GM19452 (cell line): ENCODE data around the gene BCKDHB.

Source experiments
- ATAC-seq: cut with Tn5 transposase; IDR thresholded peaks from one replicate; pipeline ENCODE4 v1.9.1; 2021; ENCODE audit not compliant: unreplicated experiment

The BCKDHB gene

DNA sequence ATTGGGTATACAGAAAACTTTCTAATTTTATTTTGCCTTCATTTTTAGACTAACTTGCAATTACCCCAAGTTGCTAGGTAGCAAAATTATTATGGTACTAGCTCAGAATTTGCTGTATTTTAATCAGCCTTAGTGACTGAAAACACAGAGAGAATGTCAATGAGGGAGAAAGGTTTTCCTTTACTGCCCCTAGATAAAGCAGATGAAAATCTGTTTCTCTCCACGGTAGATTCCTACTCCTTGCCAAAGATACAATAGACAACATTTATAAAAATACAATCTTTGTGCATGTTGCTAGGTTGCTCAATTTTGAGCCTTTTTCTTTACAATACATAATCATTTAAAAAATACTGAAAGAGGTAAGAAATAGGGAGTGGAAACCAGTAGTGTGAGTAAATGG, 222.2 kb downstream of the BCKDHB start:
- no peak for ATAC-seq

DNA sequence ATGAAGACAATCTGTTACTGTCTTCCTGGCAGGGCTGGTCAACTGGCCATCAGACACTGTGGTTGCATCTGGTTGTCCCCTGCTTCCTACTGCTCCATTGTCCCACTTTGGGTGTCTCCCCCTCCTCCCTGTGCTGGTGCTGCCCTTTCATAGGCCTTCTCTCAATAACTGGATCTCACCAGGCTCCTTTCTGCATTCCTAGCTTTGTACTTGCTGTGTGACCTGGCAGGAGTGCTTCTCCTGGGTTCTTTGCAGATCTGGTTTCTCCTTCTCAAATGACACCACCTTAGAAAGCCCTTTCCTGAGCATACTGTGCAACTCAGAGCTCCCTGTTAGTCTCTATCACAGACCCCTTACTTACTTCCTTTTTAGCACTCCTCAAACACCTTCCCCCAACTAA, 223.0 kb downstream of the BCKDHB start:
- no peak for ATAC-seq

DNA sequence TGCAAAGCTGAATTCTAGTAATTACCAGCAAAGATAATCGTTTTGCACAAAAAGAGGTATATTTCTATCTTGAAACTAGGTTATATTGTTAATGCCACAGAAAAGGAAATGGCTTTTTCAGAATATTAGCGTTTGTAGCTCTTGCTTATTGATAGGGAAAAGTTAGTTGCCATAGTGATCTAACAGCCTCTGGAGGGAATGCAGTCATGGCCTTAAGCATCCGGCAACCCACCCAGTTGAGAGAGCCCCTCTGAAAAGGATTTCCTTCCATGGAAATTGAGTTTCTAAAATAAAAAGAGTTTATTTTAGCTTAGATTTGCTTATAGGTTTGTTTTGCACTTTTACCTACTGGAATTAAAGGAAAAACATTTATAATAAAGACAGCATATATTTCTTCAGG, 224.5 kb downstream of the BCKDHB start:
- ATAC-seq = no peak

DNA sequence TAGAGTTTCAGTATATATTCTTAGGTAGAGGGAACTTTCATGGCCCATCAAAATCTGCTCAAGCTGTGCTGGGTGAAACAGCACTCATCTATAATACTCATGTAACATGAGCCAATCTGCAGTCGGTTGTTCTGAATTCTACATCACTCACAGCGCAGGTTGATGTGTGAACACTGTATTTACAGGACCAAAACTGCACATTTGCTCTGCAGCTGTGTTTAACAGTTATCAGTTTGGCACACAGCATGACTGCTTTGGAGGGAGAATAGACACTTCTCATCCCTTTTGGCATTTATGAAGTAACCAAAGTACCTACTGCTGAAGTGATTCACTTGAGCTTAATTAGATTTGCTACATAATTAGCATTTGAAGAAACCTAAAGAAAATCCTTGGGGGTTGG, 225.1 kb downstream of the BCKDHB start:
- no peak for ATAC-seq

DNA sequence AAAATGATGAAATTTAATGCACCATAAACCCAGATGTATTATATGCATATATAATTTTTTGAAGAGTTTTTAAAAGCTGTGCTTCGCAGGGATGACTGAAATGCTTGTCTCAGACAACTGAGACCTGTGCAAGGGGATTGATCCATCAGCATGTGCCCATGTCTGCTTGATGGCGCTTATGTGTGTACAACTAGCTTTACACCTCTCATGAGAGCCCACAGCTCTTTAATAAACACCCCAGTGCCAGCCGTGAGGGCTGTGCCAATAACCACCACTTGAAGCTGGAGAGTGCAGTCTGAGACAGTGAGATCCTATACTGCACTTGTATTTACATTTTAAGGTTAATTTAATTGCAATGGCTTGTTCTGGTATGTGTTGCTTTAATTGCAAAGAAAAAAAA, 225.5 kb downstream of the BCKDHB start:
- ATAC-seq = no peak

DNA sequence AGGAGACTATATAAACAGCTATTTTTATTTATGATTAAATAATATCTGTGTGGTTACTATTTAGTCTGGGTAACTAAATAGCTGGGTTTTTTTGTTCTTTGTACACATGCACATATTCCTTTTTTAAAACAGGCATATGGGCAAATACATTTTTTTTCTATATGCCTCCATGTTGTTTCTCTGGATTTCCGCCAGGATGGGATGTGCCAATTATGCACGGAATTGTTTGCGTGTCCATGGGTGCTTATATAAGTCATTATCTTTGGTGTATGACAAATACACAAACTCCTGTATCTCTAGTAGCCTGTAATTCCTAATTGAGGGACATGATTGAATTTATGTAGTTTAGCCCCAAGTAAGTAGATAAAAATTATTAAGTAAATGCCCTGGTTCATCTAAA, 226.9 kb downstream of the BCKDHB start:
- ATAC-seq = no peak

DNA sequence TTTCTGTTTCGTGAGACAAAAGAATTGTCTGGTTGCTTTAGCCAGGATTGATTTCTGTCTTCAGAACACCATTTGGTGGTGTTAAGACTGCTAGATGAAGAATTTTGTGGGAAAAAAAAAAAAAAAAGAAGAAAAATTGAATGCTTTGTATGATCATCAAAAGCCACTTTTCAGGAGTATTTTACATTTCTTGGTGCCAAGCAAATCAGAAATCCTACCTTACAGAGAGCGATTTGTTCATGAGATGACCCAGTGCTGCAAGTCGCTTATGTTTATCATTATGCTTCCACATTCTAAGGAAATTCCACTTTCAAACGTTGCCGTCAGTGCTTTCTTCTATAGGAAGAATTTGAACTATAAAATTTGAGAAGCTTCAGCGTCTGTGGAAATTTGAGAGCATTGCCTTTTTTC, 228.7 kb downstream of the BCKDHB start:
- no peak for ATAC-seq

DNA sequence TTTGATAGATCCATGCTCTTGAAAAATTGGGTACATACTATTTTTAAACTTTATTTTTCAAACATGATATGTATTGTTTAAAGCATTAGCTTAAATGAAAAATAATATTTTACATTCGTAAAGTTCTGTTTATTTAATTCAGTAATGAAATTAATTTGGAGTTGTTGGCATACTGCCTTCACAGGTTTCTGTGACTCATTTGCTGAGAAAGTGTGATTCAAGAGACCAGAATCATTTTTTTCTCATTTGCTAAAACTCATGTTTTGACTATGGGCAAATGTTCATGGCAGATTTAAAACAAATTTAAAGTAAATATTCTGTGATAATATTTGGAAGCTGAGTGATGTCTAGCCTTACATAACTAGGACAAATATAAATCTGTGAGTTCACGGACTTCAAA, 230.4 kb downstream of the BCKDHB start:
- ATAC-seq = no peak

DNA sequence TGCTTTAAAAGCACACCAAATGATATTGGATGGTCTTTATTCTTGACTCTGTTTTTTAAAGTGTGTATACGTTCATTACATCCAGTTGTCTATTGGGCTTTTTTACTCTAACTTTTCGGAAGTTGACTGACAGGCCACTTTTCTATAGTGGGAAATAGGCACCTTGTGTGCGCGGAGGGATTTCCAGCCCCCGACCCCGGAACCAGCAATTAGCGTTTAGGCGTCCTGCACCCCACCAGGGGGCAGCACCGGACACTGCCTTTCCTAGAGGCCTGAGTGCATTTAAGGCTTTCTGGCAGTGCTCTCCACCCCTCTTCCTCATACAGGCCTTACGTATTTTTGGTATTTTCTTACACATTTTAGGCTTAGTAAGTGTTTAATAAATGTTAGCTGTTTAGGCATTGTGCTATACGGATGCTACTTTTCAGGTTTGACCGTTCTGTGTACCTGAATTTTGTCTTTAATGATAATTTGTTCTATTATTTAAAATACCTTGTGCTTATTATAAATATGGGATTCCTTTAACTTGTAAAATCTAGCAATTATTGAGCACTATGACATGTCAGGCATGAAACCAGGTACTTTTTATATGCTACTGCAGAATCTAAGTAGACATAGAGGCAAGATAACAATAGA, 231.8 kb downstream of the BCKDHB start:
- peak; percentile 89 for ATAC-seq

DNA sequence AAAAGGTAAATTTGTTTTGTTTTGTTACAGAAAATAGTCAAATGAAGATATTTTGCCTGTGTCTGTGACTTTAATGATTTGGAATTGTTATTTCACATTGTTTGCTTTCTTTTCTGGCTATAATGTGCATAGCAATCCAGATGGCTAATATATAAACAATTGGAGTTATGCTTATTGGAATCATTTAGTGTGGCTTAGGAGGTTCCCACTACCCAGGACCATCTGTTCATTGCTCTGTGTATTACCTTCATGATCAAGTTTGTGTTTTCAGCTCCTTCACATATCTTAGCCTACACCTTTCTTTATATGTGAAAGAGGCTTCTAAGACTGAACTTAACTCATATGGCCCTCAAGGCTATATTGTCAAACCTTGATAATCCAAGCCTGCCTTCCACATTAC, 232.9 kb downstream of the BCKDHB start:
- ATAC-seq = no peak

DNA sequence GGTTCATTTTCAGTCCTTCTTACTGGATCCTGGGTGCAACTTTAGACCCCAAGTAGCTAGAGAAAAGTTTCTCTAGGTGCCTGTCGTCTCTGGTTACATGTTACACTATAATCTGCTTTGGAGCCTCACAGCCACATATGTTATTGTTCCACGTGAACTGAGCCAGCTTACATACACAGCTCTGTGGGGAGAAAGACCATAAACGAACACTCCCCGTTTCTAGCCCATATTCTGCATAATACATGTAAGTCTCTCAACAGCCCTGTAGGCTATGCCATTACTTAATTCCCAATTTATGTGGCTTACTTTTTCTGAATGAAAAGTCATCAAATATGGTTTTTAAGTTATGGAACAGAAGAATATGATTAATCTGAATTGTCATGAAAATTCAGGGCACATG, 233.8 kb downstream of the BCKDHB start:
- ATAC-seq = no peak

DNA sequence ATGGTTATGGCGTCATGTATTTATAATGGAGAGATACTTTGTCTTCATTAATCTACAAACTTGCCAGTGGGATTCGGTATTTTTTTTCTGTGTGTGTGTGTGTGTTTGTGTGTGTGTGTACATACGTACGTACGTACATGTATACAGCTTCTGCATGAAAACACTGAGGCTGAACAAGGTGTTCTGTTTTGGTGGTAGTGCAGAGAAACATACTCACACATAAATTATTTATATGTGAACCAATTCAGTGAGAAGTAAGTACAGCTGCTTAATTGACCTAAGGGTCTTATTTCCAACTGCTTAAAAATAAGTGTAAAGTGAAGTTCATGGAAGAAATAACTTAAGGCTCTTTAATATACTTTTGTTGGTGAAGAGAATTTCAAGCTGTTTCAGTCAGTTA, 234.2 kb downstream of the BCKDHB start:
- no peak for ATAC-seq

DNA sequence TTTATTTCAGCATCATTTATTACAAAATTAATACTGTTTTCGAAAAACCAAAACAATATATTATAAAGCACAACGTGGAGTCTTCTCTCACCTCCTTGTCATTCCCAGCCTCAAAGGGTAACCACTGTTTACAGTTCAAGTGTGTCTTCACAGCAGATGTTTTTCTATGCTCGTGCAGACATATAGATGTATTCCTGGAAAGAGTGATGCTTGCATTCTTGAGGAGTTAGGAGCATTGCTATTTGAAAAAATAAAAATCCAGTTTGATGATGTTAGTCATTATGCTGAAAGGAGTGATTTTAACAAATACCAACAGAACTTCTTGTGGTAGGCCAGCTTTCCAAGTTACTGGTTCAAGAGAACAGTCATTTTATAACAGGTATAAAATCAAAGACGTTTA, 234.9 kb downstream of the BCKDHB start:
- no peak for ATAC-seq

DNA sequence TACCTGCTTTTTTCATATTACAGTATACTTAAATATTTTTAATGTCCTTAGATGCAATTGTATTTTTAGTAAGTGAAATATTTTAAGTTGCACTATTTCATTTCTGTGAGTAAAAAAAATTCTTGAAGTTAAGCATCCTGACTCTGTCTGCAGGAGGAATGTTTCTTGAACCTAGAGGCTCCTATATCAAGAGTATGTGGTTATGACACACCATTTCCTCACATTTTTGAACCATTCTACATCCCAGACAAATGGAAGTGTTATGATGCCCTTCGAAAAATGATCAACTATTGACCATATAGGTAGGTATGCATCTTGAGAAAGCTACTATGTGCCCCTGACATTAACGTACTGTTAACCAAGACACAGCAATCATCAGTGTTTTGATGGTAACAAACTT, 237.0 kb downstream of the BCKDHB start:
- no peak for ATAC-seq

DNA sequence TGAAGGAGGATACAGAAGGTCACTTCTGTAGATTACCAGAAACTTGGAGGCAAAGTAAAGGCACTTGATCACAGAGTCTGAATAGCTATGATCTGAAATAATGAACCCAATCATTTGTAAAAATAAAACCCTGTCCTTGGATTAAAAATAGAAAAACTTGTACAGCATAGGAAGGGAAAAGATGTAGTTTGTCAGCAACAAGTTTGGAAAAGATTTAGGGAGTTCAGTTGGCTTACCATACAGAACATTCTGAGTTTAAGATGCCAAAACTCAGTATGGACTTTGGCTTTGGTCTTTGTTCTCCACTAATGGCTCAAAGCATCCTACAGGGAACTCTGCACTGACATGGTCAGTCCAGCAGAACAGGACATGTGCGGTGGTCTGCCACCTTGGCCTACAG, 240.6 kb downstream of the BCKDHB start:
- ATAC-seq = no peak

DNA sequence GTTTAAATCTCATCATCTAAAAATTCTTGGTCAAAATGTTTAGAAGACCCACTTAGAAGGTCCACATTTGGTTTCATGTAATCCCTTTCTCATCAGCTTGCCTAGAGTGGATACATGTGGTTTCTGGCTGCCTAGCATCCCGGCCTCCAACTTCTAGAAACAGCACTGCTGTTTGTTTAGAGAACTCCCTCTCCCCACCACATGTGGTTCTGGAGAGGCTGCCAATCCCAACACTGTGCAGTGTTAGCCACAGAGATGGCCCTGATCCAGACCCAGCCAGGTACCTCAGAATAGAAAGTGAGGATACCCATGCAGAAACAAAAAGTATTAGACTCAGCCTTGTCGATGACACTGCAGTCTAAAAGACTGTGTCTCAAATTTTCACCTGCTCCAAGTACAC, 241.8 kb downstream of the BCKDHB start:
- ATAC-seq = no peak

DNA sequence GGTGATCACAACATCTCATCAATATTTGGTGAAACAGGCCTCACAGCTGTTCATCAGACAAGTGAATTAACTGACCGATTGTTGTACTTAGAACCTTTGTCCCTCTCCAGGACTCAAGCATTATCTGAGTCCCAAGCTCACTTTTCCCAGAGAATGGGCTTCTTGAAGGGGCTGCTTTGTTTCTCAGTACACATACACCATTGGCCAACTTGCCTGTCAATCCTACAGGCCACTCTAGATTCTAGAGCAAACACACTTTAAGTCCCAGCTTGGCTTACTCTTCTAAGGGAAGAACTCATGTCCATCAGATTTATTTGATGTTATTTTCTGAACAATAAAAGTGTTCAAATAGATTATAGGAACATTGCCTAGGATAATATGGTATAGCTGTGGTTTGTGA, 249.5 kb downstream of the BCKDHB start:
- no peak for ATAC-seq

DNA sequence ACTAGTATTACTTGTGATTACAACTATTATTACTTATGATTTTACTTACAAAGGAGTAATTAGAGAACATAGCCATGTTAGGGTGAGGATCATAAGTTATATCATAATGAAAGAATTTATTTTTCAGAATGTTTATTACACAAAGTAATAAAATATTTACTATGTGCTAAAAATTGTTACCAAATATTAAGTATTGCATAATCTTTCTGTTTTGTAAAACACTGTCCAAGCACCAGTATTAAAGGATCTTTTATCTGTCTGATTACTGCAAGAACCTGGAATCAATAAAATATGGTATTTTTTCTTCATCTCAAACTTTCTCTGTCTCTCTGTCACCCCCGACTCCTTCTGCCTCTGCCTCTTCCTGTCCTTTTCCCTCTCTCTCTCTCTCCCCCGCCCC, 250.1 kb downstream of the BCKDHB start:
- no peak for ATAC-seq

DNA sequence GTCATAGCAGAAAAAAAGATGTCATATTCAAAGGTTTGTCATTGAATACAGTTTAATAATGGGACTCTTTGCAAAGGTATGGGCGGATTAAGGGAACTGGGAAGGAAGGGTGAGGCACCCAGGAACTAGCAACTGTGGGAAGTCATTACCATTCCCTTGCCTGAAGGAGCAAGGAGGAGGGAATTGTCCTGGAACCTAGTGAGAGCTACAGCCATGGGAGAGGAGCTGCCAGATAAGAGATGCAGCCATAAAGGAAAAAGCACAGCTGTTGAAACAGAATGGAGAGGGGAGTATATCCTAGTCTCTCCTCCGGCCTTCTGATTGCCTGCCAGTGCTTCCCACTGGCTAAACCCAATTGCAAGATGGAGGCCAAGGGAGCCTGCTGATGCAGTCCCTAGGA, 250.6 kb downstream of the BCKDHB start:
- ATAC-seq = no peak

DNA sequence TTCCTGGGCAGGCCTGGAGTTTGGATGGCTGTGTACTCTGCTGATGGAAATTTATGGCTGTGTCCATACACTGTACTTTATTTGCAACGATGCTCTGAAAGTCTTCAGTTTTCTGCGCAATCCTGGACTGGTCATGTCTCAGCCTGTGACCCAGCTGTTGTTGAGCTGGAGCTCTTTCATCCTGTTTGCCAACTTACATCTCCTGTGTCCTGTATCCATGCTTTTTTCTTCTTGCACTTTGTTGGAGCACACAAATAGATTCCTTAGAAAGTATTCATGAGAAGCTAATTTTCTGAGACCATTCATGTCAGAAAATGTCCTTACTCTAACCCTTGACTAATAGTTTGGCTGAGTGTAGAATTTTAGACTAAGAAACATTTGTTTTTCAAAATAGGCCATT, 251.2 kb downstream of the BCKDHB start:
- ATAC-seq = no peak

DNA sequence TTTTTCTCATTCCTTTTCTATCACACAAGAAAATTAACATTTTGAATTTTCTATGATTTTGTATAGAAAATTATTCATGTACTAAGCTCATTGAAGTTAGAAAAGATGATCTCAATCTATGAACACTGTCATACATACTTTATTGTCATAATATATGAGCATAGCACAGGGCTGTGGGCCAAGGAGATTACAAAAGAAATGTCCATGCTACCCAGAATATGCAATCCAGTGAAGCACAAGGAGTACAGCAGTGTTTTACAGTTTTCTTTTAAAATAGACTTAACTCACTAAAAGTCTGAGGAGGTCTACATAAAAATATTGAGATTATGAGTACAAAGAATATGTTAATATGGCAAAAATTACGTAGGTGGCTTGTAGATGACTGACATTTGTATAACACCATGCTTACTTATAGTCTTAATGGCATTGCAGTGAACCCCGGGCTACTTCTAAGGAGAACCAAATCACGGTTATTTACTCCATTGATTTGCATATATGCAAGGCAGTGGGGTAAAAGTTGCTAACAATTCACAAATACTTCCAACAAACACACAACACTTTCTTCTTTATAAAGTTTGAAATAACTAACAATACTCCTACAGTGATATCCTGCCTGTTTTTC, 257.1 kb downstream of the BCKDHB start:
- ATAC-seq = no peak

DNA sequence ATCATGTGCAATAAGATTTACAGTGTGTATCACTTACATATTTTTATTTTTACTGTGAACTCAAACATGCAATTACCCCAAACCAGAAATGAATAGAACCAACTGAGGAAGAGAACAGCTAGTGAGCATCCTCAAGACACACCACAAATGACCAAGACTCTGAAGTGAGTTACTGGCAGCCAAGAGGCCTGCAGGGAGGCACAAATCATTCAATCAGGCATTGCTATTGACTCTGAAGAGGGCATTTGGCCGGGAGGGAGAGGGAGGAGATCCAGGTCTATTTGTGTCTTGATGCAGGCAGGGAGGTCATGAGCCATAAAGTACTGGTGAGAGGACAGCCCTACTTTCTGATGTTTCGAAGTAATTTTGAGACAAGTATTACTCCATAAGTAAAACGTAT, 257.7 kb downstream of the BCKDHB start:
- ATAC-seq = no peak

DNA sequence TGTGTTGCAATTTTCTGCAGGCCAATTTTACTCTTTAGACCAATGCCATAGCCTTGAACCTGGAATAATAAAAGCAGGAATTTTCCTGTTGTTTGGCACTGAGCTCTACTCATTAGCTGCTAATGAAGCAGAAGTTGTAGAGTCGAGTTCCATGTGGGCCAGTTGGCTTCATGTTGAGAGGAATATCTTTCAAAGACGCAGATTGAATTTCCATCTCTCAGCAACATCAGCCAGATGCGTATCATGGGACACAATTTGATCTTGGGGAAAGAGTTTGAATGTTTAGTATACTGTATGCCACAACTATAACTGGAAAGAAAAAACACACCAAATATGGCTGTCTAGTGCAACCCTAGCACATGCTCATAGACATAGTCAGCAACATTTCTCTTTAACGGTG, 259.6 kb downstream of the BCKDHB start:
- ATAC-seq = no peak
